ENCODE measurements around the gene L3MBTL1.
"Not testable (repeated sequence)": the region's sequence is repeated elsewhere in the genome, so short reads cannot be mapped to it uniquely, and the experiment has no call there.

L3MBTL1 gene

DNA sequence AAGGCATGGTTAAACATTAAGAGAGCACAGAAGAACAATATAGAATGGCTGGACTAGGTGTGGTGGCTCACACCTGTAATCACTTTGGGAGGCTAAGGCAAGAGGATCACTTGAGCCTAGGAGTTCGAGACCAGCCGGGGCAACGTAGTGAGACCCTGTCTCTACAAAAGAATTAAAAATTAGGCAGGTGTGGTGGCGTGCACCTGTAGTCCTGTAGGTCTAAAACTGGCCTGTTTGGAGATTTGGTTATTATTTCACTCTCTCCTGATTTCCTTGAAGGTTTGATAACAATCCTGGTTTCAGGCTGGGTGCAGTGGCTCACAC lies 34.2 kb upstream of the L3MBTL1 start:
- H3K4me3 ChIP-seq (ENCODE audit: low read depth, low read length), result no peak overlapping the region

DNA sequence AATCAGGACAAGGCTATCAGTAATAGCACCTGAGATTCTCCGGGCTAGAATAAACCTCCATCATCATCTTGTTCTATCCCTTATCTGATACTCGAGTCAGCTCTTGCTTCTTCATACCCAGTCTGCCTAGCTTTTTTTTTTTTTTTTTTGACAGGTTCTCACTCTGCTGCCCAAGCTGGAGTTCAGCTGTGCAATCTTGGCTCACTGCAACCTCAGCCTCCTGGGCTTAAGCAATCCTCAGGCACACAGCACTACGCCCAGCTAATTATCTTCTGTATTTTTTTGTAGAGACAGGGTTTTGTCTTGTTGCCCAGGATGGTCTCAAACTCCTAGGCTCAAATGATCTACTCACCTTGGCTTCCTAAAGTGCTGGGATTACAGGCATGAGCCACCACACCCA lies 30.3 kb upstream of the L3MBTL1 start:
- TF ChIP-seq, protein P1, sequence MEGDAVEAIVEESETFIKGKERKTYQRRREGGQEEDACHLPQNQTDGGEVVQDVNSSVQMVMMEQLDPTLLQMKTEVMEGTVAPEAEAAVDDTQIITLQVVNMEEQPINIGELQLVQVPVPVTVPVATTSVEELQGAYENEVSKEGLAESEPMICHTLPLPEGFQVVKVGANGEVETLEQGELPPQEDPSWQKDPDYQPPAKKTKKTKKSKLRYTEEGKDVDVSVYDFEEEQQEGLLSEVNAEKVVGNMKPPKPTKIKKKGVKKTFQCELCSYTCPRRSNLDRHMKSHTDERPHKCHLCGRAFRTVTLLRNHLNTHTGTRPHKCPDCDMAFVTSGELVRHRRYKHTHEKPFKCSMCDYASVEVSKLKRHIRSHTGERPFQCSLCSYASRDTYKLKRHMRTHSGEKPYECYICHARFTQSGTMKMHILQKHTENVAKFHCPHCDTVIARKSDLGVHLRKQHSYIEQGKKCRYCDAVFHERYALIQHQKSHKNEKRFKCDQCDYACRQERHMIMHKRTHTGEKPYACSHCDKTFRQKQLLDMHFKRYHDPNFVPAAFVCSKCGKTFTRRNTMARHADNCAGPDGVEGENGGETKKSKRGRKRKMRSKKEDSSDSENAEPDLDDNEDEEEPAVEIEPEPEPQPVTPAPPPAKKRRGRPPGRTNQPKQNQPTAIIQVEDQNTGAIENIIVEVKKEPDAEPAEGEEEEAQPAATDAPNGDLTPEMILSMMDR (IDR thresholded peaks at IDR 0.05; ENCODE audit: low read depth, low read length), result no peak
- H3K4me3 ChIP-seq (ENCODE audit: low read depth, low read length), result no peak overlapping the region

More for the DNA sequence above, 34.2 kb upstream of the L3MBTL1 start:
- TF ChIP-seq, protein P1 (IDR thresholded peaks at IDR 0.05; ENCODE audit: low read depth, low read length), result no peak

DNA sequence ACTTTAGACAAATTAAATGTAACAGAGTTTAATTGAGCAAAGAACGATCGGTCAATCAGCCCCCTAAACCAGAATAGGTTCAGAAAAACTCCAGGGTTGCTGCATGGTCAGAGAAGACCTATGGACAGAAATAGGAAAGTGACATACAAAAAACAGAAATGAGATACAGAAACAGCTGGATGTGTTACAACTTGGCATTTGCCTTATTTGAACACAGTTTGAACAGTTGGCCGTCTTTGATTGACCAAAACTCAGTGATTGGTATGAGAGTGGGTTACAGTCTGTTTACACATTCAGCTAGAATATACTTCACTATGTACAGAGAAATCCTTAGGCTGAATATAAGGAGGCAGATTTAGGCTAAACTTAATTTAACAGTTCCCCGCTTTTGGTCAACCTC lies 29.9 kb upstream of the L3MBTL1 start:
- TF ChIP-seq, protein P1 (IDR thresholded peaks at IDR 0.05; ENCODE audit: low read depth, low read length), result no peak
- H3K4me3 ChIP-seq (ENCODE audit: low read depth, low read length), result no peak overlapping the region

DNA sequence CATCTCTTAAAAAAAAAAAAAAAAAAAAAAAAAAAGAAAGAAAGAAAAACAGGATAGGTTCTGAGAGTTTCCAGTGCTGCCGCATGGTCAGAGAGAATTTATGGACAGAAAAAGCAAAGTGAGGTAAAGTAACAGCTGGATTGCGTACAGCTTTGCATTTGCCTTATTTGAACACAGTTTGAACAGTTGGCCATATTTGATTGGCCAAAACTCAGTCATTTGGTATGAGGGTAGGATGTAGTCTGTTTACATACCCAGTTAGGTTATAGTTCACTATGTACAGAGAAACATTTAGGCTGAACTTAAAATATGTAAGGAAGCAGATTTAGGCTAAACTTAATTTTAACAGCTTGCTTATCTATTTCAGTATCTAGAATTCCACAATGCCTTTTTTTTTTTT lies 17.5 kb upstream of the L3MBTL1 start:
- TF ChIP-seq, protein P1 (IDR thresholded peaks at IDR 0.05; ENCODE audit: low read depth, low read length), result no peak
- H3K4me3 ChIP-seq (ENCODE audit: low read depth, low read length), result no peak overlapping the region

DNA sequence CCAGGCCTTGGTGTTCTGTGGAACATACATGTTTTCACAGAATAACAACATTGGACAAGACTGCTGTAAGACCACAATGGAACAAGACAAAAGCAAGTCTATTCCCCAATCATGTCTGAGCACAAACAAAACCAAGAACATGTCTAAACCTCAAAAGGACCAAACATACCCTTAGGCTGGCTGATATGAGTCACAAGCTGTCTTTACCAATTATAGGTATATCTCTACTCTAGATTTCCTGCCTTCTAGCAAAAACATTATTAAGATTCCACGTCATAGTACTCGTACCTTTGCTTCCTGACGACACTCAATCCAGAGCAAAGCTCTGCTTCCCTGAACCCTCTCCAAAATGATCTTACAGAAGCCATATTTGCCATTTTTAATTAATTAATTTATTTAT lies 15.4 kb upstream of the L3MBTL1 start:
- no peak overlapping the region for H3K4me3 ChIP-seq (ENCODE audit: low read depth, low read length)
- TF ChIP-seq, protein P1 (IDR thresholded peaks at IDR 0.05; ENCODE audit: low read depth, low read length), result no peak

DNA sequence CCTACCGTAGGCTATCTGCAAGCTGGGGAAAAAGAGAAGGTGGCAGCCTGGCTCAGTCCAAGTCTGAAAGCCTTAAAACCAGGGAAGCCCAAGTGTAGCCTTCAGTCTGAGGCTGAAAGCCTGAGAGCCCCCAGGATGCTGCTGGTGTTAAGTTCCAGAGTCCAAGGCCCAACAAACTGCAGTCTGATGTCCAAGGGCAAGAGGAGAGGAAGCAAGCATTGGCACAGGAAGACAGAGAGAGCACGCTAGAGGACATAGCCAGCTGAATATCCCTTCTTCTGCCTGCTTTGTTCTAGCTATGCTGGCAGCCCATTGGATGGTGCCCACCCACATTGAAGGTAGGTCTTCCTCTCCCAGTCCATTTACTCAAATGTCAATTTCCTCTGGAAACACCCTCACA lies 12.1 kb upstream of the L3MBTL1 start:
- H3K4me3 ChIP-seq (ENCODE audit: low read depth, low read length), result no peak overlapping the region
- TF ChIP-seq, protein P1 (IDR thresholded peaks at IDR 0.05; ENCODE audit: low read depth, low read length), result no peak

DNA sequence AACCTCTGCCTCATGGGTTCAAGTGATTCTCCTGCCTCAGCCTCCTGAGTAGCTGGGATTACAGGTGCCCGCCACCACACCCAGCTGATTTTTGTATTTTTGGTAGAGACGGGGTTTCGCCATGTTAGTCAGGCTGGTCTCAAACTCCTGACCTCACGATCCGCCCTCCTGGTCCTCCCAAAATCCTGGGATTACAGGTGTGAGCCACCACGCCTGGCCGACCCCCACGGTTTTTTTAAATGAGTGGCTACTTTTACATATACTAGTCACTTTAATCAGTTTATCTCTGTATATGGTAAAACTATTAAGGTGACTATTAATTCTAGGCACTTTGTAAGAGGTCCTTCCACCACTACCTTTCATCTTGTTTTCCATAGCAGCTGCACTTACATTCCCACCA lies 5.5 kb upstream of the L3MBTL1 start:
- H3K4me3 ChIP-seq (ENCODE audit: low read depth, low read length), result not testable (repeated sequence)

DNA sequence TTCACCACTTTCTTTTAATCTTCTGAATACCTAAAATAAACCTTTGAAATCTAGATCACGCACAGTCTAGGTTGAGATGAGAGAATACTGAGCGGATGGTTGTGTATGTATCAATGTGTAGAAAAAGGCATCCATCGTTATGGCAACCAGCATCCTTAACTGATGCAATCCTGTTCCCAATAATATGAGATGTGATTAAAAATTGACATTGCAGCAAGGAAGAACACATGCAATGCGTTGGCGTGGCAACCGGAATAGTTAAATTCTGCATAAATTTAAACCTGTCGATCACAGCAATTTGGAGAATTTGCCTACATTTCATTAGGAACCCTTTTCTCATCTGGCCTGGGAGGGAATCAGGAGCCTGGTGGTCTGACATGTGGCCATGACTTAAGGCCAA lies 1.3 kb upstream of the L3MBTL1 start:
- TF ChIP-seq, protein P1 (IDR thresholded peaks at IDR 0.05; ENCODE audit: low read depth, low read length), result no peak
- no peak overlapping the region for H3K4me3 ChIP-seq (ENCODE audit: low read depth, low read length)
